K562 (cell line): ENCODE results near the gene KMT2A. TPM values are rescaled to one million over a fixed set of nuclear protein-coding genes. Genes with fewer than 3 reads are reported as not detected.

ENCODE experiments used
- HNRNPLL ChIP-seq: fragments of 200-400 bp; formaldehyde crosslinking; IDR thresholded peaks from 2 replicates; pipeline ENCODE4 v1.6.1; 2017; ENCODE audit warnings: low read length, low read depth, mild to moderate bottlenecking; ENCODE audit not compliant: poor library complexity, severe bottlenecking
- KLF1 ChIP-seq: fragments of 450-650 bp; IDR thresholded peaks from 2 replicates; pipeline ENCODE4 v1.6.1; 2016; ENCODE audit warnings: missing genetic modification characterization, missing compliant biosample characterization
- NBN ChIP-seq: fragments of 450-650 bp; IDR thresholded peaks from 2 replicates; pipeline ENCODE4 v1.6.1; 2016; ENCODE audit warnings: low read depth, mild to moderate bottlenecking
- NR2C2 ChIP-seq, 2 experiments: fragments of 200-800 bp in 1 of 2; sonication (Bioruptor generic) in 1 of 2; sonication (generic) in 1 of 2; formaldehyde crosslinking in 1 of 2; IDR thresholded peaks; 2 replicates each; pipeline versions ENCODE4 v1.6.1 to v1.8.0; 2016 to 2022; ENCODE audit warnings: mild to moderate bottlenecking in 1 of 2, missing compliant biosample characterization in 1 of 2, missing genetic modification characterization in 1 of 2, missing genetic modification reagents in 1 of 2
- PKNOX1 ChIP-seq: fragments of 450-650 bp; IDR thresholded peaks from 2 replicates; pipeline ENCODE4 v1.6.1; 2016
- POLR2AphosphoS5 ChIP-seq: IDR thresholded peaks from 2 replicates; pipeline ENCODE4 v1.6.1; 2011; ENCODE audit warnings: mild to moderate bottlenecking, low read depth, low read length, moderate library complexity; ENCODE audit not compliant: control insufficient read depth, insufficient read depth
- RBM34 ChIP-seq: fragments of 200-400 bp; formaldehyde crosslinking; IDR thresholded peaks from 2 replicates; pipeline ENCODE4 v1.6.1; 2018; ENCODE audit warnings: low read length, borderline replicate concordance; ENCODE audit not compliant: insufficient read depth
- RFX7 ChIP-seq: fragments of 250-450 bp; sonication (Bioruptor Pico); IDR thresholded peaks from 2 replicates; pipeline ENCODE4 v1.5.1; 2021; ENCODE audit warnings: mild to moderate bottlenecking
- SOX6 ChIP-seq: fragments of 450-650 bp; IDR thresholded peaks from 2 replicates; pipeline ENCODE4 v1.6.1; 2014; ENCODE audit warnings: mild to moderate bottlenecking
- TBP ChIP-seq: optimal IDR thresholded peaks from 2 replicates; pipeline ENCODE3; 2011; ENCODE audit warnings: low read depth, low read length, improper control_type of control experiment
- UBTF ChIP-seq, 2 experiments: IDR thresholded peaks; 2 replicates each; pipeline ENCODE4 v1.6.1; 2012; ENCODE audit warnings: improper control_type of control experiment in 2 of 2, low read depth in 2 of 2, low read length in 2 of 2, borderline replicate concordance in 1 of 2
- ZC3H8 ChIP-seq: fragments of 450-650 bp; IDR thresholded peaks from 2 replicates; pipeline ENCODE4 v1.6.1; 2017
- ZNF449 ChIP-seq: fragments of 250-450 bp; sonication (Bioruptor Pico); IDR thresholded peaks from 2 replicates; pipeline ENCODE4 v1.8.0; 2022; ENCODE audit warnings: moderate library complexity, mild to moderate bottlenecking, inconsistent platforms
- polyA plus RNA-seq, 8 experiments: library from polyadenylated mRNA; depleted of rRNA in 4 of 8; stranded (reverse) in 5 of 8; unstranded in 3 of 8; fragments of >200 nt; fragmentation: Nextera tagmentation in 2 of 8; fragmentation: Illumina TruSeq in 1 of 8; extraction: Ambion mirVana in 2 of 8; extraction: Trizol in 1 of 8; gene quantifications; 2 replicates each; pipeline versions ENCODE4 v1.2.1 to v1.2.3, GENCODE V29; 2011 to 2014; ENCODE audit warnings: inconsistent platforms in 1 of 8, missing spikeins in 1 of 8
- total RNA-seq, 7 experiments: library from RNA; depleted of rRNA in 6 of 7; stranded (reverse); fragments of >200 nt in 6 of 7; fragmentation: Illumina TruSeq in 2 of 7; extraction: Trizol in 2 of 7; gene quantifications; 2 replicates each; pipeline versions ENCODE4 v1.2.1 to v1.2.3, GENCODE V29; 2011 to 2021; ENCODE audit warnings: low replicate concordance in 1 of 7
- TF ChIP-seq, protein P1 (sequence below), 2 experiments: fragments of 450-650 bp; IDR thresholded peaks; 2 replicates each; pipeline ENCODE4 v1.6.1; 2016; ENCODE audit warnings: mild to moderate bottlenecking in 2 of 2, borderline replicate concordance in 1 of 2, low read depth in 1 of 2, moderate library complexity in 1 of 2

The KMT2A gene
- total and polyA plus RNA-seq, 9 of the 15 experiments (the other 6 are each of a cell fraction or from before 2014, with no cell fraction given) = 9.6 to 59.9 (median 32.6) TPM

GRCh38 chr11:118435290-118435892 is 901 bp upstream of the KMT2A start (continued):
- TF ChIP-seq, protein P1, sequence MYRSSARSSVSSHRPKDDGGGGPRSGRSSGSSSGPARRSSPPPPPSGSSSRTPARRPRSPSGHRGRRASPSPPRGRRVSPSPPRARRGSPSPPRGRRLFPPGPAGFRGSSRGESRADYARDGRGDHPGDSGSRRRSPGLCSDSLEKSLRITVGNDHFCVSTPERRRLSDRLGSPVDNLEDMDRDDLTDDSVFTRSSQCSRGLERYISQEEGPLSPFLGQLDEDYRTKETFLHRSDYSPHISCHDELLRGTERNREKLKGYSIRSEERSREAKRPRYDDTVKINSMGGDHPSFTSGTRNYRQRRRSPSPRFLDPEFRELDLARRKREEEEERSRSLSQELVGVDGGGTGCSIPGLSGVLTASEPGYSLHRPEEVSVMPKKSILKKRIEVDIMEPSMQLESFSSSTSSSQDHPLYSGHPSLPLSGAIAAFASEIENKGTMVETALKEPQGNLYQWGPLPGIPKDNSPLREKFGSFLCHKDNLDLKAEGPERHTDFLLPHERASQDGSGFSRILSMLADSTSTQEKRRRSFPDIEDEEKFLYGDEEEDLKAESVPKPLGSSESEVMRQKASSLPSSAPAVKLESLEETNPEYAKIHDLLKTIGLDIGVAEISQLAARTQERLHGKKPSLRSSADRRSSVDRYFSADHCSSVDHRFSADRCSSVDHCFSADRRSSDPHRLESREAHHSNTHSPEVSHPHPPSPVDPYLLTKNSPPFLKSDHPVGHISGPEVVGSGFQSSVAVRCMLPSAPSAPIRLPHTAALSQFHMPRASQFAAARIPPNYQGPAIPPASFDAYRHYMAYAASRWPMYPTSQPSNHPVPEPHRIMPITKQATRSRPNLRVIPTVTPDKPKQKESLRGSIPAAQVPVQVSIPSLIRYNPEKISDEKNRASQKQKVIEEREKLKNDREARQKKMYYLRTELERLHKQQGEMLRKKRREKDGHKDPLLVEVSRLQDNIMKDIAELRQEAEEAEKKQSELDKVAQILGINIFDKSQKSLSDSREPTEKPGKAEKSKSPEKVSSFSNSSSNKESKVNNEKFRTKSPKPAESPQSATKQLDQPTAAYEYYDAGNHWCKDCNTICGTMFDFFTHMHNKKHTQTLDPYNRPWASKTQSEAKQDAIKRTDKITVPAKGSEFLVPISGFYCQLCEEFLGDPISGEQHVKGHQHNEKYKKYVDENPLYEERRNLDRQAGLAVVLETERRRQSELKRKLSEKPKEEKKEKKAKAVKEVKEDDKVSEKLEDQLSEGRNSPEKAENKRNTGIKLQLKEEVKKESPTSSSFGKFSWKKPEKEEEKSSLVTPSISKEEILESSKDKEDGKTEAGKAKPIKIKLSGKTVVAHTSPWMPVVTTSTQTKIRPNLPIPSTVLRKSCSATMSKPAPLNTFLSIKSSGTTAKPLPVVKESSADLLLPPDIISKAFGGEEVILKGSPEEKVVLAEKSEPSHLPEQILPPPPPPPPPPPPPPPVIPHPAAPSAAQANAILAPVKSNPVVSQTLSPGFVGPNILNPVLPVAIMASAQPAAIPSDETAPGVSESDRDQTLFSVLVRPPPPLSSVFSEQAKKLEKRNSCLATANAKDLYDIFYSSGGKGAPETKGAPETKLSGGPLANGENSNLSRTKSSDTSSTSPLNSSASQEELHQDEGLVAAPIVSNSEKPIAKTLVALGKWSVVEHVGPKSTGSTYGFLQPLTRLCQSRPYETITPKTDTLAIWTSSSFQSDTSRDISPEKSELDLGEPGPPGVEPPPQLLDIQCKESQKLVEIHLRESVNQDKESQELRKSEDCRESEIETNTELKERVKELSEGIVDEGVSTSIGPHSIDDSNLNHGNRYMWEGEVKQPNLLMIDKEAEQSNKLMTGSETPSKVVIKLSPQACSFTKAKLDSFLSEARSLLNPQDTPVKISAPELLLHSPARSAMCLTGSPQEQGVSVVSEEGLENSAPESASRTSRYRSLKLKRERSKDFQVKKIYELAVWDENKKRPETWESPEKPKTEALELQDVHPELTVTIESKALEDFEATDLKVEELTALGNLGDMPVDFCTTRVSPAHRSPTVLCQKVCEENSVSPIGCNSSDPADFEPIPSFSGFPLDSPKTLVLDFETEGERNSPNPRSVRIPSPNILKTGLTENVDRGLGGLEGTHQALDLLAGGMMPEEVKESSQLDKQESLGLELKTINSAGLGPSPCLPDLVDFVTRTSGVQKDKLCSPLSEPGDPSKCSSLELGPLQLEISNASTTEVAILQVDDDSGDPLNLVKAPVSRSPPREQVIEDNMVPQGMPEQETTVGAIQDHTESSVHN (IDR thresholded peaks at IDR 0.05; ENCODE audit: borderline replicate concordance in 1 of 2, low read depth in 1 of 2) = no peak
- TF ChIP-seq RFX7 (CRISPR knock-in tag) (no peak), POLR2AphosphoS5 (peak; percentile 26; the same call in 1 of the 2 replicates), NBN (no peak), HNRNPLL (peak; percentile 71), SOX6 (no peak), RBM34 (no peak), ZNF449 (no peak), TBP (peak; percentile 35), UBTF (IDR thresholded peaks at IDR 0.05; ENCODE audit: borderline replicate concordance in 1 of 2, low read depth in 2 of 2, low read length in 2 of 2) (peak; percentile 27 to 75; a peak in 2 of 4 replicates), KLF1 (tag) (no peak), ZC3H8 (no peak), PKNOX1 (no peak), NR2C2 (CRISPR knock-in tag; IDR thresholded peaks at IDR 0.05) (no peak), NR2C2 (tag; IDR thresholded peaks at IDR 0.05) (no peak)
